Upper lobe of left lung (tissue), 4 donors: ENCODE measurements around the gene COL4A6.

Experiments used
- EP300 ChIP-seq, 4 donors: sonication (generic); formaldehyde crosslinking; IDR thresholded peaks; one replicate each; pipeline ENCODE4 v1.5.1; 2017; ENCODE audit warnings: antibody characterized with exemption in 4 of 4, control low read depth in 2 of 4
- TF ChIP-seq, protein P1 (sequence below), 6 experiments: fragments of 450-650 bp in 4 of 6; fragments of 200-600 bp in 2 of 6; sonication (generic) in 2 of 6; IDR thresholded peaks; one replicate each; pipeline ENCODE4 v1.5.1; 2016 to 2019; ENCODE audit warnings: antibody characterized with exemption in 6 of 6

- TF ChIP-seq, protein P1, sequence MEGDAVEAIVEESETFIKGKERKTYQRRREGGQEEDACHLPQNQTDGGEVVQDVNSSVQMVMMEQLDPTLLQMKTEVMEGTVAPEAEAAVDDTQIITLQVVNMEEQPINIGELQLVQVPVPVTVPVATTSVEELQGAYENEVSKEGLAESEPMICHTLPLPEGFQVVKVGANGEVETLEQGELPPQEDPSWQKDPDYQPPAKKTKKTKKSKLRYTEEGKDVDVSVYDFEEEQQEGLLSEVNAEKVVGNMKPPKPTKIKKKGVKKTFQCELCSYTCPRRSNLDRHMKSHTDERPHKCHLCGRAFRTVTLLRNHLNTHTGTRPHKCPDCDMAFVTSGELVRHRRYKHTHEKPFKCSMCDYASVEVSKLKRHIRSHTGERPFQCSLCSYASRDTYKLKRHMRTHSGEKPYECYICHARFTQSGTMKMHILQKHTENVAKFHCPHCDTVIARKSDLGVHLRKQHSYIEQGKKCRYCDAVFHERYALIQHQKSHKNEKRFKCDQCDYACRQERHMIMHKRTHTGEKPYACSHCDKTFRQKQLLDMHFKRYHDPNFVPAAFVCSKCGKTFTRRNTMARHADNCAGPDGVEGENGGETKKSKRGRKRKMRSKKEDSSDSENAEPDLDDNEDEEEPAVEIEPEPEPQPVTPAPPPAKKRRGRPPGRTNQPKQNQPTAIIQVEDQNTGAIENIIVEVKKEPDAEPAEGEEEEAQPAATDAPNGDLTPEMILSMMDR (IDR thresholded peaks at IDR 0.05), result no peak
- no peak for TF ChIP-seq EP300 (IDR thresholded peaks at IDR 0.05)
Measured at GRCh38 chrX:108484251-108484650, 46.0 kb upstream of the COL4A6 start.
